OCI-LY1 (cell line): Measurements from ENCODE around the gene ABCB11.
"Not testable (repeated sequence)": the region's sequence is repeated elsewhere in the genome, so short reads cannot be mapped to it uniquely, and the experiment has no call there.

Experiments
- H2AFZ ChIP-seq: fragments of 200-600 bp; sonication (generic), shearing (Covaris generic); 2 replicates; pipeline ENCODE4 v1.6.0; 2014; ENCODE audit warnings: antibody characterized with exemption, mild to moderate bottlenecking, low read length
- H3F3A ChIP-seq: fragments of 200-600 bp; sonication (generic), shearing (Covaris generic); 2 replicates; pipeline ENCODE4 v1.6.0; 2014; ENCODE audit warnings: mild to moderate bottlenecking, antibody characterized with exemption, low read length, moderate library complexity; ENCODE audit not compliant: insufficient read depth
- H3K27ac ChIP-seq: fragments of 200-600 bp; sonication (generic); 2 replicates; pipeline ENCODE4 v1.5.1; 2014; ENCODE audit warnings: low read length, mixed run types, mild to moderate bottlenecking, low read depth; ENCODE audit not compliant: poor library complexity, severe bottlenecking
- H3K27me3 ChIP-seq: fragments of 200-600 bp; sonication (generic); 2 replicates; pipeline ENCODE4 v1.6.0; 2014; ENCODE audit warnings: antibody characterized with exemption, mild to moderate bottlenecking, low read length, moderate library complexity; ENCODE audit not compliant: insufficient read depth
- H3K36me3 ChIP-seq: fragments of 200-600 bp; sonication (generic); 2 replicates; pipeline ENCODE4 v1.6.1; 2014; ENCODE audit warnings: mild to moderate bottlenecking, antibody characterized with exemption, low read length, moderate library complexity, mixed read lengths; ENCODE audit not compliant: insufficient read depth
- H3K4me1 ChIP-seq: fragments of 200-600 bp; sonication (generic); 2 replicates; pipeline ENCODE4 v1.5.1; 2014; ENCODE audit warnings: mild to moderate bottlenecking, low read length, moderate library complexity; ENCODE audit not compliant: insufficient read depth, severe bottlenecking
- H3K4me2 ChIP-seq: fragments of 200-600 bp; sonication (generic), shearing (Covaris generic); 2 replicates; pipeline ENCODE4 v1.6.1; 2014; ENCODE audit warnings: low read length
- H3K4me3 ChIP-seq: fragments of 200-600 bp; sonication (generic); 2 replicates; pipeline ENCODE4 v1.5.1; 2014; ENCODE audit warnings: low read length, low read depth, mild to moderate bottlenecking, mixed read lengths; ENCODE audit not compliant: poor library complexity, severe bottlenecking
- H3K79me2 ChIP-seq: fragments of 200-600 bp; shearing (Covaris generic); 2 replicates; pipeline ENCODE4 v1.6.1; 2016; ENCODE audit warnings: mixed run types, low read length, mixed read lengths; ENCODE audit not compliant: insufficient read depth
- H3K9ac ChIP-seq: fragments of 200-600 bp; sonication (generic), shearing (Covaris generic); 2 replicates; pipeline ENCODE4 v1.6.1; 2014; ENCODE audit warnings: mild to moderate bottlenecking, low read length, mixed read lengths
- H3K9me2 ChIP-seq: fragments of 200-600 bp; sonication (generic), shearing (Covaris generic); 2 replicates; pipeline ENCODE4 v1.6.1; 2014; ENCODE audit warnings: low read depth, mild to moderate bottlenecking, low read length, mixed read lengths
- H3K9me3 ChIP-seq: fragments of 200-600 bp; shearing (Covaris generic); 2 replicates; pipeline ENCODE4 v1.6.1; 2014; ENCODE audit warnings: low read length, mixed read lengths
- H4K20me1 ChIP-seq: fragments of 200-600 bp; sonication (generic), shearing (Covaris generic); 2 replicates; pipeline ENCODE4 v1.6.0; 2016; ENCODE audit warnings: mild to moderate bottlenecking, low read length; ENCODE audit not compliant: insufficient read depth
- CTCF ChIP-seq: fragments of 200-600 bp; sonication (generic), shearing (Covaris generic); IDR thresholded peaks from 2 replicates; pipeline ENCODE4 v1.5.1; 2017; ENCODE audit warnings: mild to moderate bottlenecking, antibody characterized with exemption, low read length, moderate library complexity, mixed read lengths
- EZH2 ChIP-seq: fragments of 200-600 bp; sonication (generic), shearing (Covaris generic); IDR thresholded peaks from 2 replicates; pipeline ENCODE4 v1.8.0; 2017; ENCODE audit warnings: borderline replicate concordance, mixed run types, mild to moderate bottlenecking, antibody characterized with exemption, low read length, moderate library complexity, mixed read lengths

The ABCB11 gene

GRCh38 chr2:169013628-169014026, 17.5 kb downstream of the ABCB11 start:
- Histone ChIP-seq H3K4me1 (no peaks in the 10 kb centered on the region), H3K9me3 (no peaks in the 10 kb centered on the region), H3K36me3 (no peaks in the 10 kb centered on the region), H3K79me2 (no peaks in the 10 kb centered on the region), H3K9me2 (no peaks in the 10 kb centered on the region), H3K4me3 (no peak overlapping the region), H2AFZ (no peak overlapping the region), H4K20me1 (no peaks in the 10 kb centered on the region), H3F3A (no peaks in the 10 kb centered on the region), H3K9ac (no peak overlapping the region), H3K27ac (no peak overlapping the region), H3K4me2 (no peak overlapping the region), H3K27me3 (no peaks in the 10 kb centered on the region)
- TF ChIP-seq EZH2 = no peak

- no peak overlapping the region for H3K4me3 ChIP-seq
- H4K20me1 ChIP-seq = no peaks in the 10 kb centered on the region
- H3K9me3 ChIP-seq = no peaks in the 10 kb centered on the region
- H3K9me2 ChIP-seq = no peaks in the 10 kb centered on the region
- H3K4me2 ChIP-seq = no peak overlapping the region
- TF ChIP-seq CTCF (no peak), EZH2 (no peak)
- no peaks in the 10 kb centered on the region for H3K4me1 ChIP-seq
- H2AFZ ChIP-seq = no peak overlapping the region
- H3K36me3 ChIP-seq = no peaks in the 10 kb centered on the region
- H3K27me3 ChIP-seq = no peaks in the 10 kb centered on the region
- no peaks in the 10 kb centered on the region for H3K79me2 ChIP-seq
- no peak overlapping the region for H3K27ac ChIP-seq
- H3F3A ChIP-seq = no peaks in the 10 kb centered on the region
- H3K9ac ChIP-seq = no peak overlapping the region
Observed at GRCh38 chr2:169012812-169013627, 18.1 kb downstream of the ABCB11 start.

GRCh38 chr2:169012191-169012792, 18.8 kb downstream of the ABCB11 start:
- H3K36me3 ChIP-seq, H2AFZ ChIP-seq, H3K79me2 ChIP-seq, H3K9me3 ChIP-seq, H3F3A ChIP-seq, H3K4me1 ChIP-seq, H4K20me1 ChIP-seq, H3K27me3 ChIP-seq, H3K4me2 ChIP-seq, H3K9ac ChIP-seq, H3K9me2 ChIP-seq, H3K27ac ChIP-seq, H3K4me3 ChIP-seq: not testable (repeated sequence)

- Histone ChIP-seq H2AFZ (no peak overlapping the region), H3F3A (no peaks in the 10 kb centered on the region), H3K27ac (no peak overlapping the region), H3K36me3 (no peaks in the 10 kb centered on the region), H3K9me3 (0 out of 2 replicates have a peak, but pooled peaks cover 4% of the 10 kb centered on the region), H3K4me2 (no peak overlapping the region), H3K9ac (no peak overlapping the region), H3K4me1 (no peaks in the 10 kb centered on the region), H3K9me2 (no peaks in the 10 kb centered on the region), H4K20me1 (no peaks in the 10 kb centered on the region), H3K27me3 (no peaks in the 10 kb centered on the region), H3K79me2 (no peaks in the 10 kb centered on the region), H3K4me3 (no peak overlapping the region)
- TF ChIP-seq CTCF = no peak
- TF ChIP-seq EZH2 = no peak
Observed at GRCh38 chr2:169011698-169012097, 19.4 kb downstream of the ABCB11 start.
